Calu3 (cell line): ENCODE measurements around the gene GSE1. TPM values are rescaled to one million over a fixed set of nuclear protein-coding genes. Genes with fewer than 3 reads are reported as not detected.

Experiments
- BruUV-seq: library from RNA; stranded (reverse); fragments of 400-500 nt; replicated peaks from 2 replicates; lab custom pipeline; 2021; lab: Mats Ljungman, UMichigan
- CTCF ChIA-PET: fragments of 300-600 bp; sonication (Branson Sonifier 250); formaldehyde crosslinking; loops from one replicate; lab custom pipeline; 2022; ENCODE audit warnings: antibody characterized with exemption; lab: Charles Lee
- DNase-seq: peaks from one replicate; pipeline ENCODE4 v3.0.0; 2022
- H3K27ac Mint-ChIP-seq: one replicate; pipeline ENCODE4 v1.8.0; 2022; ENCODE audit warnings: mixed read lengths; ENCODE audit not compliant: unreplicated experiment
- H3K27me3 Mint-ChIP-seq: one replicate; pipeline ENCODE4 v1.8.0; 2022; ENCODE audit warnings: mixed read lengths; ENCODE audit not compliant: unreplicated experiment
- H3K36me3 Mint-ChIP-seq: one replicate; pipeline ENCODE4 v1.8.0; 2022; ENCODE audit warnings: mild to moderate bottlenecking, moderate library complexity, mixed read lengths; ENCODE audit not compliant: insufficient read depth, unreplicated experiment
- H3K4me1 Mint-ChIP-seq: one replicate; pipeline ENCODE4 v1.8.0; 2022; ENCODE audit warnings: mild to moderate bottlenecking, low read depth, mixed read lengths; ENCODE audit not compliant: unreplicated experiment
- H3K4me3 Mint-ChIP-seq: one replicate; pipeline ENCODE4 v1.8.0; 2022; ENCODE audit warnings: mild to moderate bottlenecking, low read depth, moderate library complexity, mixed read lengths; ENCODE audit not compliant: unreplicated experiment
- H3K9me3 Mint-ChIP-seq: one replicate; pipeline ENCODE4 v1.8.0; 2022; ENCODE audit warnings: low read depth, mixed read lengths; ENCODE audit not compliant: unreplicated experiment
- CTCF ChIP-seq: fragments of 200-600 bp; IDR thresholded peaks from one replicate; pipeline ENCODE4 v1.8.0; 2022; ENCODE audit warnings: antibody characterized with exemption; ENCODE audit not compliant: unreplicated experiment
- intact Hi-C: fragments of 100-400 bp; cut with micrococcal nuclease; formaldehyde crosslinking; loops from one replicate; pipeline ENCODE4 v1.10.0; 2022; ENCODE audit not compliant: unreplicated experiment
- total RNA-seq: library from RNA; stranded (reverse); gene quantifications from 2 replicates; pipeline ENCODE4 v1.2.3, GENCODE V29; 2022

Gene GSE1
- total RNA-seq, 1 experiment from 2014 or later: 45.3 TPM

GRCh38 chr16:85695196-85696128, 82.3 kb downstream of the GSE1 start:
- H3K27me3 Mint-ChIP-seq: peaks cover 55% of the 10 kb centered on the region
- H3K9me3 Mint-ChIP-seq: no peaks in the 10 kb centered on the region
- no peaks in the 10 kb centered on the region for H3K36me3 Mint-ChIP-seq
- H3K27ac Mint-ChIP-seq: no peak overlapping the region
- no peak for TF ChIP-seq CTCF
- no peak overlapping the region for H3K4me3 Mint-ChIP-seq
- no TSS peak for BruUV-seq
- no peak for DNase-seq
- CTCF ChIA-PET: no interaction called here
- H3K4me1 Mint-ChIP-seq: no peaks in the 10 kb centered on the region
- intact Hi-C loops: no loop called here

GRCh38 chr16:85696781-85697180, 83.7 kb downstream of the GSE1 start:
- intact Hi-C loops: no loop called here

GRCh38 chr16:85697431-85697830, 84.3 kb downstream of the GSE1 start:
- Mint-ChIP-seq H3K4me3 (no peak overlapping the region), H3K36me3 (no peaks in the 10 kb centered on the region), H3K27me3 (peaks cover 36% of the 10 kb centered on the region), H3K27ac (no peak overlapping the region), H3K4me1 (no peaks in the 10 kb centered on the region), H3K9me3 (no peaks in the 10 kb centered on the region)
- intact Hi-C loops: no loop called here
- CTCF ChIA-PET: no interaction called here
- no TSS peak for BruUV-seq
- TF ChIP-seq CTCF: no peak
- no peak for DNase-seq

More at GRCh38 chr16:85696781-85697180, 83.7 kb downstream of the GSE1 start:
- CTCF ChIA-PET: no interaction called here
- peaks cover 42% of the 10 kb centered on the region for H3K27me3 Mint-ChIP-seq
- no TSS peak for BruUV-seq
- no peak for TF ChIP-seq CTCF
- H3K4me1 Mint-ChIP-seq: no peaks in the 10 kb centered on the region
- no peak overlapping the region for H3K27ac Mint-ChIP-seq
- no peak for DNase-seq
- no peaks in the 10 kb centered on the region for H3K36me3 Mint-ChIP-seq
- H3K9me3 Mint-ChIP-seq: no peaks in the 10 kb centered on the region
- no peak overlapping the region for H3K4me3 Mint-ChIP-seq

GRCh38 chr16:85698459-85698891, 85.4 kb downstream of the GSE1 start:
- no peak for TF ChIP-seq CTCF
- no peak for DNase-seq
- Mint-ChIP-seq H3K9me3 (no peaks in the 10 kb centered on the region), H3K4me1 (no peaks in the 10 kb centered on the region), H3K27me3 (peaks cover 35% of the 10 kb centered on the region), H3K27ac (no peak overlapping the region), H3K4me3 (no peak overlapping the region), H3K36me3 (no peaks in the 10 kb centered on the region)
- BruUV-seq: no TSS peak
- CTCF ChIA-PET: no interaction called here
- intact Hi-C loops: no loop called here
